Vagina (tissue), 2 donors: ENCODE data around the gene HCFC1R1.

Experiments
- POLR2AphosphoS5 ChIP-seq, 2 donors: sonication (generic); formaldehyde crosslinking; IDR thresholded peaks; one replicate each; pipeline ENCODE4 v1.9.0; 2017; ENCODE audit warnings: antibody characterized with exemption in 2 of 2, mild to moderate bottlenecking in 2 of 2, low read depth in 1 of 2; ENCODE audit not compliant: insufficient read depth in 1 of 2
- TF ChIP-seq, protein P1 (sequence below), 3 experiments: fragments of 450-650 bp in 2 of 3; fragments of 200-600 bp in 1 of 3; sonication (generic) in 1 of 3; IDR thresholded peaks; one replicate each; pipeline ENCODE4 v1.5.1; 2017 to 2019; ENCODE audit warnings: antibody characterized with exemption in 3 of 3, mild to moderate bottlenecking in 2 of 3, moderate library complexity in 2 of 3

- TF ChIP-seq, protein P1, sequence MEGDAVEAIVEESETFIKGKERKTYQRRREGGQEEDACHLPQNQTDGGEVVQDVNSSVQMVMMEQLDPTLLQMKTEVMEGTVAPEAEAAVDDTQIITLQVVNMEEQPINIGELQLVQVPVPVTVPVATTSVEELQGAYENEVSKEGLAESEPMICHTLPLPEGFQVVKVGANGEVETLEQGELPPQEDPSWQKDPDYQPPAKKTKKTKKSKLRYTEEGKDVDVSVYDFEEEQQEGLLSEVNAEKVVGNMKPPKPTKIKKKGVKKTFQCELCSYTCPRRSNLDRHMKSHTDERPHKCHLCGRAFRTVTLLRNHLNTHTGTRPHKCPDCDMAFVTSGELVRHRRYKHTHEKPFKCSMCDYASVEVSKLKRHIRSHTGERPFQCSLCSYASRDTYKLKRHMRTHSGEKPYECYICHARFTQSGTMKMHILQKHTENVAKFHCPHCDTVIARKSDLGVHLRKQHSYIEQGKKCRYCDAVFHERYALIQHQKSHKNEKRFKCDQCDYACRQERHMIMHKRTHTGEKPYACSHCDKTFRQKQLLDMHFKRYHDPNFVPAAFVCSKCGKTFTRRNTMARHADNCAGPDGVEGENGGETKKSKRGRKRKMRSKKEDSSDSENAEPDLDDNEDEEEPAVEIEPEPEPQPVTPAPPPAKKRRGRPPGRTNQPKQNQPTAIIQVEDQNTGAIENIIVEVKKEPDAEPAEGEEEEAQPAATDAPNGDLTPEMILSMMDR (IDR thresholded peaks at IDR 0.05): peak; percentile 81 to 92 (median 92)
- TF ChIP-seq POLR2AphosphoS5 (IDR thresholded peaks at IDR 0.05; ENCODE audit: insufficient read depth in 1 of 2, low read depth in 1 of 2): no peak
These were observed 40.0 kb downstream of the HCFC1R1 start for GRCh38 chr16:2983706-2984136.
